ENCODE measurements around the gene ANAPC15. TPM values are rescaled to one million over a fixed set of nuclear protein-coding genes. Genes with fewer than 3 reads are reported as not detected.
A peak's percentile ranks its signal among the peaks of the same experiment; 100 is the strongest.

ANAPC15 gene
- total and polyA plus RNA-seq, 9 of the 15 experiments (the other 6 are each of a cell fraction or from before 2014, with no cell fraction given): 53.0 to 254 (median 75.7) TPM

- TF ChIP-seq E2F6 (IDR thresholded peaks at IDR 0.05; ENCODE audit: borderline replicate concordance in 1 of 2, extremely low read depth in 1 of 2, insufficient read depth in 1 of 2, insufficient read length in 1 of 2, low read depth in 1 of 2, low read length in 1 of 2, poor library complexity in 1 of 2, severe bottlenecking in 1 of 2) (no peak), RUNX1 (IDR thresholded peaks at IDR 0.05; ENCODE audit: low read depth) (no peak), ZNF431 (CRISPR knock-in tag; IDR thresholded peaks at IDR 0.05) (no peak), HSF4 (CRISPR knock-in tag; IDR thresholded peaks at IDR 0.05; ENCODE audit: borderline replicate concordance) (no peak), ZNF695 (CRISPR knock-in tag; IDR thresholded peaks at IDR 0.05) (no peak), POLR2H (tag; IDR thresholded peaks at IDR 0.05; ENCODE audit: low read depth) (no peak), MIER1 (IDR thresholded peaks at IDR 0.05; ENCODE audit: low read depth) (no peak), ZNF316 (IDR thresholded peaks at IDR 0.05) (no peak), ZFP36 (IDR thresholded peaks at IDR 0.05; ENCODE audit: low read depth, low read length, partially characterized antibody) (peak; percentile 88), GATAD2A (IDR thresholded peaks at IDR 0.05) (no peak), ZNF280A (IDR thresholded peaks at IDR 0.05; ENCODE audit: low read depth, partially characterized antibody) (peak; percentile 37), CBFA2T2 (conservative IDR thresholded peaks at IDR 0.05) (no peak), ESRRA (IDR thresholded peaks at IDR 0.05; ENCODE audit: borderline replicate concordance, low read depth) (no peak), CBX3 (IDR thresholded peaks at IDR 0.05; ENCODE audit: borderline replicate concordance in 1 of 2, low read length in 2 of 2) (peak in 1 of 2 experiments; percentile 52; a peak in 1 of 3 replicates), ZBTB1 (CRISPR knock-in tag; IDR thresholded peaks at IDR 0.05; ENCODE audit: borderline replicate concordance, low read depth) (no peak)
Measured at GRCh38 chr11:72127923-72128322, 15.4 kb upstream of the ANAPC15 start (continued).
